IMR-90 (cell line): Measurements from ENCODE around the gene TBC1D1. TPM values are rescaled to one million over a fixed set of nuclear protein-coding genes. Genes with fewer than 3 reads are reported as not detected.

Experiments used
- ATAC-seq: fragments of 200-7000 bp; cut with Tn5 transposase; 2 replicates; pipeline ENCODE4 v1.9.1; 2020; ENCODE audit warnings: low read depth, mild to moderate bottlenecking, moderate library complexity
- BruUV-seq: library from RNA; stranded (reverse); fragments of 400-500 nt; replicated peaks from 2 replicates; lab custom pipeline; 2021; lab: Mats Ljungman, UMichigan
- CTCF ChIA-PET: fragments of 300-600 bp; formaldehyde crosslinking; extraction: SDS; loops from one replicate; lab custom pipeline; 2021; ENCODE audit warnings: antibody characterized with exemption; lab: Yijun Ruan, JAX
- POLR2A ChIA-PET: fragments of 300-600 bp; sonication (Branson Sonifier 250); formaldehyde crosslinking; loops from one replicate; lab custom pipeline; 2022; ENCODE audit warnings: antibody characterized with exemption; ENCODE audit not compliant: unreplicated experiment; lab: Charles Lee
- DNase-seq: peaks from one replicate; pipeline ENCODE4 v3.0.0; 2013
- H2AFZ ChIP-seq: replicated peaks from 2 replicates; pipeline ENCODE3; 2013; ENCODE audit warnings: low read length, mild to moderate bottlenecking; ENCODE audit not compliant: poor library complexity
- H2AK5ac ChIP-seq: 2 replicates; pipeline ENCODE4 v1.6.1; 2013; ENCODE audit warnings: low read depth, low read length, inconsistent platforms
- H2AK9ac ChIP-seq: replicated peaks from 2 replicates; pipeline ENCODE3; 2013; ENCODE audit warnings: mild to moderate bottlenecking, low read depth, low read length, moderate library complexity; ENCODE audit not compliant: poor library complexity
- H2BK120ac ChIP-seq: 2 replicates; pipeline ENCODE4 v1.6.1; 2013; ENCODE audit warnings: low read depth, low read length, inconsistent platforms
- H2BK15ac ChIP-seq: 3 replicates; pipeline ENCODE4 v1.6.1; 2013; ENCODE audit warnings: low read depth, low read length, inconsistent platforms
- H2BK20ac ChIP-seq: 2 replicates; pipeline ENCODE4 v1.6.1; 2013; ENCODE audit warnings: low read depth, mild to moderate bottlenecking, inconsistent platforms, low read length, moderate library complexity
- H2BK5ac ChIP-seq: 2 replicates; pipeline ENCODE4 v1.6.1; 2013; ENCODE audit warnings: mild to moderate bottlenecking, low read depth, low read length, inconsistent platforms; ENCODE audit not compliant: poor library complexity, severe bottlenecking
- H3K14ac ChIP-seq: replicated peaks from 2 replicates; pipeline ENCODE4 v1.6.1; 2013; ENCODE audit warnings: low read depth, low read length, inconsistent platforms
- H3K18ac ChIP-seq: 2 replicates; pipeline ENCODE4 v1.6.1; 2013; ENCODE audit warnings: low read depth, low read length, control low read depth
- H3K23ac ChIP-seq: 2 replicates; pipeline ENCODE4 v1.6.1; 2013; ENCODE audit warnings: low read depth, low read length, inconsistent platforms
- H3K27ac ChIP-seq: 2 replicates; pipeline ENCODE4 v1.5.1; 2013; ENCODE audit warnings: mild to moderate bottlenecking, control low read depth, low read length; ENCODE audit not compliant: insufficient read depth
- H3K27me3 ChIP-seq: 2 replicates; pipeline ENCODE4 v1.6.1; 2013; ENCODE audit warnings: low read length; ENCODE audit not compliant: control insufficient read depth, insufficient read depth
- H3K36me3 ChIP-seq: 2 replicates; pipeline ENCODE4 v1.6.1; 2013; ENCODE audit warnings: low read length, mixed read lengths; ENCODE audit not compliant: control insufficient read depth, insufficient read depth
- H3K4ac ChIP-seq: 2 replicates; pipeline ENCODE4 v1.6.1; 2013; ENCODE audit warnings: low read depth, low read length, inconsistent platforms
- H3K4me1 ChIP-seq: 2 replicates; pipeline ENCODE4 v1.6.1; 2013; ENCODE audit warnings: low read length, mixed read lengths; ENCODE audit not compliant: control insufficient read depth, insufficient read depth
- H3K4me2 ChIP-seq: 2 replicates; pipeline ENCODE4 v1.6.1; 2013; ENCODE audit warnings: low read depth, mild to moderate bottlenecking, control low read depth, low read length, moderate library complexity
- H3K4me3 ChIP-seq: 2 replicates; pipeline ENCODE4 v1.5.1; 2013; ENCODE audit warnings: low read depth, mild to moderate bottlenecking, control low read depth, low read length, moderate library complexity; ENCODE audit not compliant: insufficient read depth
- H3K56ac ChIP-seq: 2 replicates; pipeline ENCODE4 v1.6.1; 2013; ENCODE audit warnings: low read length, inconsistent platforms; ENCODE audit not compliant: insufficient read depth; ENCODE audit errors: extremely low read depth
- H3K79me1 ChIP-seq, 2 experiments: 2 replicates each; pipeline ENCODE4 v1.6.1; 2013; ENCODE audit warnings: low read length in 2 of 2, inconsistent platforms in 1 of 2, low read depth in 1 of 2
- H3K9ac ChIP-seq: 2 replicates; pipeline ENCODE4 v1.6.1; 2013; ENCODE audit warnings: low read depth, low read length, control low read depth
- H3K9me1 ChIP-seq: 2 replicates; pipeline ENCODE4 v1.6.1; 2013; ENCODE audit warnings: low read length, inconsistent platforms; ENCODE audit not compliant: insufficient read depth
- H3K9me3 ChIP-seq: 2 replicates; pipeline ENCODE4 v1.6.1; 2013; ENCODE audit warnings: low read length; ENCODE audit not compliant: control insufficient read depth, insufficient read depth
- H4K20me1 ChIP-seq: 2 replicates; pipeline ENCODE4 v1.6.1; 2013; ENCODE audit warnings: low read length, inconsistent platforms; ENCODE audit not compliant: insufficient read depth
- H4K5ac ChIP-seq: 2 replicates; pipeline ENCODE4 v1.6.1; 2013; ENCODE audit warnings: mild to moderate bottlenecking, low read depth, low read length, control low read depth
- H4K8ac ChIP-seq, 2 experiments: 2 replicates each; pipeline ENCODE4 v1.6.1; 2013; ENCODE audit warnings: low read depth in 2 of 2, low read length in 2 of 2, control low read depth in 1 of 2, inconsistent platforms in 1 of 2
- H4K91ac ChIP-seq: 2 replicates; pipeline ENCODE4 v1.6.1; 2013; ENCODE audit warnings: low read depth, low read length, inconsistent platforms; ENCODE audit not compliant: insufficient read depth
- BHLHE40 ChIP-seq: fragments of 150-350 bp; IDR thresholded peaks from 2 replicates; pipeline ENCODE4 v1.6.1; 2016; ENCODE audit warnings: mild to moderate bottlenecking, low read depth, low read length
- CEBPB ChIP-seq: IDR thresholded peaks from 2 replicates; pipeline ENCODE4 v1.6.1; 2012; ENCODE audit warnings: low read depth, low read length, improper control_type of control experiment
- CHD1 ChIP-seq: IDR thresholded peaks from 2 replicates; pipeline ENCODE4 v1.6.1; 2012; ENCODE audit warnings: low read depth, low read length, improper control_type of control experiment
- FOS ChIP-seq: fragments of 150-350 bp; IDR thresholded peaks from 2 replicates; pipeline ENCODE4 v1.6.1; 2016; ENCODE audit warnings: low read depth, low read length
- WGBS, 2 experiments: methylation state at CpG; one replicate each; pipeline versions ENCODE4 v1.1.5 to v1.1.7; 2013; ENCODE audit warnings: missing lambda C conversion rate in 2 of 2; ENCODE audit not compliant: insufficient read length in 1 of 2; ENCODE audit errors: extremely low coverage in 2 of 2; 5-methylcytosine and 5-hydroxymethylcytosine counted together
- dilution Hi-C: fragments of 300-500 bp; cut with HindIII; formaldehyde crosslinking; loops from one replicate; pipeline ENCODE4 v1.14.3; 2018; ENCODE audit warnings: low sequenced_read_pairs; ENCODE audit not compliant: unreplicated experiment
- in situ Hi-C: fragments of 300-500 bp; cut with MboI; formaldehyde crosslinking; loops from 3 replicates; pipeline ENCODE4 v1.14.3; 2019; ENCODE audit warnings: low sequenced_read_pairs, inconsistent platforms, mixed read lengths
- intact Hi-C: fragments of 100-400 bp; cut with micrococcal nuclease; formaldehyde crosslinking; loops from 2 replicates; pipeline ENCODE4 v1.10.0; 2022
- polyA plus RNA-seq, 3 experiments: library from polyadenylated mRNA; depleted of rRNA; stranded (reverse); fragments of >200 nt; gene quantifications; 2 replicates each; pipeline ENCODE4 v1.2.3, GENCODE V29; 2012; ENCODE audit warnings: low replicate concordance in 1 of 3
- total RNA-seq: library from RNA; depleted of rRNA; stranded (reverse); fragments of >200 nt; gene quantifications from 2 replicates; pipeline ENCODE4 v1.2.3, GENCODE V29; 2012
- TF ChIP-seq, protein P1 (sequence below): fragments of 150-350 bp; IDR thresholded peaks from 2 replicates; pipeline ENCODE4 v1.6.1; 2016; ENCODE audit warnings: low read depth, mild to moderate bottlenecking, low read length, moderate library complexity, borderline replicate concordance

The TBC1D1 gene
- total and polyA plus RNA-seq, 2 of the 4 experiments (the other 2 are of a cell fraction): 42.4 to 104 TPM

DNA sequence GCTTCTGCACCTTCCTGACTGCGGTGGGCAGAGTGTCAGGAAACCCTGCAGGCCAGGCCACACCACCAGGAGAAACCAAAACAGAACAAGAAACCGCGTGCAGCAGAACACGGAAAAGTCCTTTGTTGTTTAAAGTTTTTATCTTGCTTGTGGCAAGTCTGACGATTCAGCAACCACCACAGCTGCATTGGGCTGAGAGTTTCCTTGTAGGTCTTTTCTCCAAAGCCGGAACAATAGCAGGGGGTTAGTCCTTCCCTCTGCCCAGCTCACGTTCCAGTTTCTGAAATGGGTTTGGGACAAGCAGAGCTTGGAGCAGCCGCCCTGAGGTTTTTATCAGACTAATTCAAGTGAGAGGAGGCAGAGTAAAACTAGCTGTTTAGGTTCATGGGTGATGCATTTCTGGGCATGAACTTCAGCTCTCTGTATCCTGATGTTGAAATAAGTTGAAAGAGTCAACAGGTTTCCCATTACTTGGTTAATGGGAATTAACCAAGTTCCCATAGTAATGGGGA is 286.2 kb downstream of the TBC1D1 start:
- intact Hi-C loops: no loop called here
- no peak overlapping the region; the same call in 1 of the 2 replicates for H3K9ac ChIP-seq
- H3K27ac ChIP-seq: peak overlapping the region; percentile 17; the same call in 1 of the 2 replicates
- peak overlapping the region; percentile 57 for H2AK9ac ChIP-seq
- peaks cover 12% of the 10 kb centered on the region for H3K4me1 ChIP-seq
- no peaks in the 10 kb centered on the region for H3K27me3 ChIP-seq
- H2BK20ac ChIP-seq: peak overlapping the region; percentile 48; the same call in 1 of the 2 replicates
- H2BK5ac ChIP-seq: no peak overlapping the region
- no peak overlapping the region for H3K56ac ChIP-seq
- no peaks in the 10 kb centered on the region for H3K9me1 ChIP-seq
- H4K20me1 ChIP-seq: no peaks in the 10 kb centered on the region
- 70% methylated on average over 4 of the region's 8 CpGs; no CpG with 5 or more reads in 1 of the 2 experiments for WGBS, 2 experiments
- H2BK15ac ChIP-seq: peak overlapping the region; percentile 11; the same call in 1 of the 3 replicates
- BruUV-seq: no TSS peak
- H2AFZ ChIP-seq: peak overlapping the region; percentile 86
- ATAC-seq (peak; percentile 38; the same call in 1 of the 2 replicates), DNase-seq (peak; percentile 44)
- peak overlapping the region; percentile 57; the same call in 1 of the 2 replicates for H3K14ac ChIP-seq
- POLR2A ChIA-PET: interaction anchor here (0.5 kb wide), 1 partner anchor 115 kb away, joined by 7 read pairs; no protein-coding TSS in a partner anchor
- H3K79me1 ChIP-seq: no peaks in the 10 kb centered on the region
- H3K4me2 ChIP-seq: peak overlapping the region; percentile 25; the same call in 1 of the 2 replicates
- H4K5ac ChIP-seq: 0 out of 2 replicates have a peak overlapping the region, but pooled peaks have one; percentile 49
- H2AK5ac ChIP-seq: 0 out of 2 replicates have a peak overlapping the region, but pooled peaks have one; percentile 35
- CTCF ChIA-PET: interaction anchor here (0.8 kb wide), 1 partner anchor 108 kb away, joined by 4 read pairs; no protein-coding TSS in a partner anchor
- H4K91ac ChIP-seq: peak overlapping the region; percentile 52; the same call in 1 of the 2 replicates
- H3K18ac ChIP-seq: peak overlapping the region; percentile 48
- no peaks in the 10 kb centered on the region for H3K36me3 ChIP-seq
- H3K4ac ChIP-seq: 0 out of 2 replicates have a peak overlapping the region, but pooled peaks have one; percentile 44
- TF ChIP-seq CEBPB (no peak), FOS (no peak), BHLHE40 (no peak), CHD1 (no peak)
- TF ChIP-seq, protein P1, sequence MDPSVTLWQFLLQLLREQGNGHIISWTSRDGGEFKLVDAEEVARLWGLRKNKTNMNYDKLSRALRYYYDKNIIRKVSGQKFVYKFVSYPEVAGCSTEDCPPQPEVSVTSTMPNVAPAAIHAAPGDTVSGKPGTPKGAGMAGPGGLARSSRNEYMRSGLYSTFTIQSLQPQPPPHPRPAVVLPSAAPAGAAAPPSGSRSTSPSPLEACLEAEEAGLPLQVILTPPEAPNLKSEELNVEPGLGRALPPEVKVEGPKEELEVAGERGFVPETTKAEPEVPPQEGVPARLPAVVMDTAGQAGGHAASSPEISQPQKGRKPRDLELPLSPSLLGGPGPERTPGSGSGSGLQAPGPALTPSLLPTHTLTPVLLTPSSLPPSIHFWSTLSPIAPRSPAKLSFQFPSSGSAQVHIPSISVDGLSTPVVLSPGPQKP: no peak
- H3K9me3 ChIP-seq: no peaks in the 10 kb centered on the region
- peak overlapping the region in 1 of 2 experiments; percentile 72; a peak in 2 of 4 replicates for H4K8ac ChIP-seq
- H3K23ac ChIP-seq: peak overlapping the region; percentile 33; the same call in 1 of the 2 replicates
- dilution Hi-C loops: no loop called here
- peak overlapping the region; percentile 59; the same call in 1 of the 2 replicates for H2BK120ac ChIP-seq
- no peak overlapping the region for H3K4me3 ChIP-seq
- in situ Hi-C loops: loop anchor here (5.0 kb wide), 1 partner anchor 495 kb away; no protein-coding TSS in a partner anchor
